ACC112 (cell line): ENCODE results near the gene CRYBG3.
"Not testable (repeated sequence)": the region's sequence is repeated elsewhere in the genome, so short reads cannot be mapped to it uniquely, and the experiment has no call there.

Source experiments
- H2AFZ ChIP-seq: fragments of 200-600 bp; sonication (generic); one replicate; pipeline ENCODE4 v1.6.0; 2017; ENCODE audit warnings: antibody characterized with exemption, low read length; ENCODE audit not compliant: unreplicated experiment
- H3K27ac ChIP-seq: fragments of 200-600 bp; sonication (generic); 2 replicates; pipeline ENCODE4 v1.5.1; 2014; ENCODE audit warnings: low read depth, mild to moderate bottlenecking, antibody characterized with exemption, low read length, moderate library complexity
- H3K27me3 ChIP-seq: fragments of 200-600 bp; sonication (generic); 2 replicates; pipeline ENCODE4 v1.6.1; 2014; ENCODE audit warnings: mild to moderate bottlenecking, antibody characterized with exemption, low read length, moderate library complexity, mixed read lengths; ENCODE audit not compliant: insufficient read depth
- H3K36me3 ChIP-seq: fragments of 200-600 bp; sonication (generic); 2 replicates; pipeline ENCODE4 v1.6.1; 2016; ENCODE audit warnings: mild to moderate bottlenecking, antibody characterized with exemption, low read length, moderate library complexity, mixed read lengths; ENCODE audit not compliant: insufficient read depth
- H3K4me1 ChIP-seq: fragments of 200-600 bp; sonication (generic); one replicate; pipeline ENCODE4 v1.6.1; 2016; ENCODE audit warnings: low read length, mixed read lengths; ENCODE audit not compliant: insufficient read depth, unreplicated experiment, control insufficient read depth
- H3K4me3 ChIP-seq: fragments of 200-600 bp; sonication (generic); 2 replicates; pipeline ENCODE4 v1.5.1; 2014; ENCODE audit warnings: mild to moderate bottlenecking, low read depth, low read length
- H3K79me2 ChIP-seq: fragments of 200-600 bp; sonication (generic); one replicate; pipeline ENCODE4 v1.6.0; 2016; ENCODE audit warnings: low read length; ENCODE audit not compliant: control insufficient read depth, unreplicated experiment, insufficient read depth

Gene CRYBG3

DNA sequence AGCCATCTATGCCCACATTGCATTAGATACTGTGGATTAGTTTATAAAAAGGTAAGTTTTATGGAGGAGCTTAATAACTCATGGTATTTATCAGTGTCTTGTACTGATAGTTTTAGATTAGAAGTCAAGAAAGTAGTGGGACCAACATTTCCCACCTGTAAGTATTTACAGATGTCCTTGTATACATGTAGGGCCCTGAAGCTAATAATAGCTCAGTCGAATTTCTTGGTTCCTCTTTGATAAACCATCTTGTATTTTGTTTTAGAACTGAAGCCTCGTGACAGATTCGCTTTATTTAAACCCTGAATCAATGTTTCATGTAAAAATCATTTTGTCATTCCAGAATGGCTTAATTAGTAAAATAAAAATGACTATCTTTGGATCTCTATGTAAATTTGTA lies 73.4 kb downstream of the CRYBG3 start:
- H3K27me3 ChIP-seq: no peaks in the 10 kb centered on the region
- no peak overlapping the region for H2AFZ ChIP-seq
- H3K4me1 ChIP-seq: no peaks in the 10 kb centered on the region
- no peak overlapping the region for H3K27ac ChIP-seq
- H3K36me3 ChIP-seq: 0 out of 2 replicates have a peak, but pooled peaks cover 2% of the 10 kb centered on the region
- H3K79me2 ChIP-seq: no peaks in the 10 kb centered on the region
- no peak overlapping the region for H3K4me3 ChIP-seq

DNA sequence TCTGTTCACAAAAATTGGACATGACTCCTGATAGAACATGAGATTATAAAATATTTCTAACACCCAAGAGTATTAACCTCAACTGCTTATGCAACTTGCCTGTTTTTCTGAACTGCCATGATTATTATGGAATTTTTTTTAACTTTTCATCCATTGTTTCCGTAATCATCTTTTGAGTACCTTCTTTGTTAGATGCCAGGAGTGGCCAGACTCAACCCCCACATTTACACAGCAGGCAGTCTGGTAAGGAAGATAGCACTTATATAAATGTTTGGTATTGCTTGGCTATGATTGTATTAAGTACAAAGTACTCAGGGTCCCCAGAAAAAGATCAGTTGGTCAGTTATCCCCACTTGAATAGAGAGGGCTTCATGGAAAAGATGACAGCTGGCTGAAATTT lies 74.3 kb downstream of the CRYBG3 start:
- H3K4me3 ChIP-seq: no peak overlapping the region
- H3K27me3 ChIP-seq: no peaks in the 10 kb centered on the region
- H2AFZ ChIP-seq: no peak overlapping the region
- H3K79me2 ChIP-seq: no peaks in the 10 kb centered on the region
- 0 out of 2 replicates have a peak, but pooled peaks cover 2% of the 10 kb centered on the region for H3K36me3 ChIP-seq
- no peak overlapping the region for H3K27ac ChIP-seq
- no peaks in the 10 kb centered on the region for H3K4me1 ChIP-seq

DNA sequence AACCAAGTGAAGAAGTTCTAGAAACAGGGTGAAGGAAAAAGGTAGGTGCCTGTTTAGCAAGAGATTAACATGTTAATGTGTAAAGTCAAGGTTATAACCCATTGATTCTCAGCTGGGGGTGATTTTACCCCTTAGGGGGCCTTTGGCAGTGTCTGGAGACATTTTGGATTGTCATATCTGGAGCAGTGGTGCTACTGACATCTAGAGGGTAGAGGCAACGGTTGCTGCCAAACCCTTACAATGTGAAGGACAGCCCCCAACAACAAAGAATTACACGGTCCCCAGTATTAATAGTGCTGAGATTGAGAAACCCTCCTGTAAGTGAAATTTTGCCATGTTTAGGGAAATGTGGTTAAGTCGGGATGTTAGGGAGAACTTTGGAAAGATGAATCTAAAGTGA lies 74.7 kb downstream of the CRYBG3 start:
- Histone ChIP-seq H3K79me2 (no peaks in the 10 kb centered on the region), H3K4me3 (no peak overlapping the region), H3K27ac (no peak overlapping the region), H3K27me3 (no peaks in the 10 kb centered on the region), H2AFZ (no peak overlapping the region), H3K4me1 (no peaks in the 10 kb centered on the region), H3K36me3 (0 out of 2 replicates have a peak, but pooled peaks cover 2% of the 10 kb centered on the region)

DNA sequence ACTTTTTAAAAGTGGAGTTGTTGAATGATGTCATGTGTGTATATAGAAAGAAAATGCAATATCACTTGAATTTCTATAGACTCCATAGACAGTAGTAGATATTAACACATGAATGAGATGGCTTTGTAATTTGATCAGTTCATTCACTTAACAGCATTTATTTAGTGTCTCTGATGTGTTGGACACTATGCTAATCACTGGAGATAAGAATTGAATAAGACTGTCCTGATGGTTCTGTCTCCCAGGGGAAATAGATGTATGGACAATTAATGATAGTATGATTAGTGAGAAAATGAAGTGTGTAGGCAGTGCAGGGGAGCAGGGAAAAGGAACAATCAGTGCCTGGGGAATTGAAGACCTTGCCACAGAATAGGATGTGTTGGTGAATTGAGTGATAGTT lies 77.5 kb downstream of the CRYBG3 start:
- Histone ChIP-seq H2AFZ (no peak overlapping the region), H3K27me3 (no peaks in the 10 kb centered on the region), H3K79me2 (no peaks in the 10 kb centered on the region), H3K27ac (no peak overlapping the region), H3K36me3 (0 out of 2 replicates have a peak, but pooled peaks cover 5% of the 10 kb centered on the region), H3K4me1 (peaks cover 5% of the 10 kb centered on the region), H3K4me3 (no peak overlapping the region)

DNA sequence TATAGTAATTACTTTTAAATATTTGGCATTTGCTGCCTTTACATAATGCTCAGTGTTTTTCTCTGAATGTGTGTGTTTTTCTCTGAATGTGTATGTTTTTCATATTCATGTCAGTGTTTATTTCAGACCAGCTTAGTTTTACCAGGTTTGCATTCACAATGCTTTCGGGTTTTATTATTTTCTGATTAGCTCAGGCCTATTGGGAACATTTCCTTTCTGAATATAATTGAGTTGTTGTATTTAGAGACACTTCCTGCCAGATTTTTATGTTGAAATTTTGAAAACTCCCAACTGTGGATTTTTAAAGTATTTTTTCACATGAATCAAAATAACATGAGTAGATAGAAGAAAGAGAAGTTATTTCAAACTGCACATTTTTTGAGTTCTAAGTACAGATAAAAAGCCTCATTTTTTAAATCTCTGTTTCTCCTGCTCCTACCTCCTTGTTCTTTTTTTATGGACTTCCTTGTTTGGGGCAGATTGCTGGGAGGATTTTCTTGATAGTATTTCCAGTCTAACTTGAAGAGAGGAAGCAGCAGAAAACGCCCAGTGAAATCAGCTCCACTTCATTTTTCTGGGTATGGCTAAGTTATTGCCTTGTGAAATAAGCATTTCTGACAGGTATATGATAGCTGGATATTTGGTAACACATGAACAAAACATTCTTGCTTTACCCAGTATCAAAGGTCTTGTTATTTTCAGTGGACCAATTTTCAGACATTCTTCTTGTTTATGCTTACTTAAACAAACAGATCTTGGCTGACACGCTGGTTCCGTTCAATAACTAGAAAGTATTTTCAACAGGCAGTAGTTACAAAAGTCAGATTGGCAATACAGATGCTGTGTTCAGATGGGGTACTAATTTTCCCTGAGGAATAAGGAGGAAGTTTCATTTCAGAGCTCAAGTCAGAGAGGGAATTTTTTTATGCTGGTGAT lies 79.8 kb downstream of the CRYBG3 start:
- Histone ChIP-seq H3K79me2 (no peaks in the 10 kb centered on the region), H2AFZ (peak overlapping the region; percentile 6), H3K36me3 (0 out of 2 replicates have a peak, but pooled peaks cover 5% of the 10 kb centered on the region), H3K4me3 (no peak overlapping the region), H3K27me3 (no peaks in the 10 kb centered on the region), H3K27ac (peak overlapping the region; percentile 1; the same call in 1 of the 2 replicates), H3K4me1 (peaks cover 5% of the 10 kb centered on the region)

DNA sequence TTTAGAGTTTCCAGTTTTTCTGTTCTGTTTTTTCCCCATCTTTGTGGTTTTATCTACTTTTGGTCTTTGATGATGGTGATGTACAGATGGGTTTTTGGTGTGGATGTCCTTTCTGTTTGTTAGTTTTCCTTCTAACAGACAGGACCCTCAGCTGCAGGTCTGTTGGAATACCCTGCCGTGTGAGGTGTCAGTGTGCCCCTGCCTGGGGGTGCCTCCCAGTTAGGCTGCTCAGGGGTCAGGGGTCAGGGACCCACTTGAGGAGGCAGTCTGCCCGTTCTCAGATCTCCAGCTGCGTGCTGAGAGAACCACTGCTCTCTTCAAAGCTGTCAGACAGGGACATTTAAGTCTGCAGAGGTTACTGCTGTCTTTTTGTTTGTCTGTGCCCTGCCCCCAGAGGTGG lies 88.0 kb downstream of the CRYBG3 start:
- not testable (repeated sequence) for H3K4me1 ChIP-seq, H3K27me3 ChIP-seq, H3K36me3 ChIP-seq, H3K79me2 ChIP-seq, H2AFZ ChIP-seq, H3K4me3 ChIP-seq, H3K27ac ChIP-seq

DNA sequence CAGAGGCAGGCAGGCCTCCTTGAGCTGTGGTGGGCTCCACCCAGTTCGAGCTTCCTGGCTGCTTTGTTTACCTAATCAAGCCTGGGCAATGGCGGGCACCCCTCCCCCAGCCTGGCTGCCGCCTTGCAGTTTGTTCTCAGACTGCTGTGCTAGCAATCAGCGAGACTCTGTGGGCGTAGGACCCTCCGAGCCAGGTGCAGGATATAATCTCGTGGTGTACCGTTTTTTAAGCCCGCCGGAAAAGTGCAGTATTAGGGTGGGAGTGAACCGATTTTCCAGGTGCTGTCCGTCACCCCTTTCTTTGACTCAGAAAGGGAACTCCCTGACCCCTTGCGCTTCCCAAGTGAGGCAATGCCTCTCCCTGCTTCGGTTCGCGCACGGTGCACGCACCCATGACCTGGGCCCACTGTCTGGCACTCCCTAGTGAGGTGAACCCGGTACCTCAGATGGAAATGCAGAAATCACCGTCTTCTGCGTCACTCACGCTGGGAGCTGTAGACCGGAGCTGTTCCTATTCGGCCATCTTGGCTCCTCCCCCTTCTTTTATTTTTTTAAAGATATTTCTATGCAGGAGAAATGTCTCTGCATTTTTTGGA lies 88.5 kb downstream of the CRYBG3 start:
- H3K79me2 ChIP-seq: not testable (repeated sequence)

DNA sequence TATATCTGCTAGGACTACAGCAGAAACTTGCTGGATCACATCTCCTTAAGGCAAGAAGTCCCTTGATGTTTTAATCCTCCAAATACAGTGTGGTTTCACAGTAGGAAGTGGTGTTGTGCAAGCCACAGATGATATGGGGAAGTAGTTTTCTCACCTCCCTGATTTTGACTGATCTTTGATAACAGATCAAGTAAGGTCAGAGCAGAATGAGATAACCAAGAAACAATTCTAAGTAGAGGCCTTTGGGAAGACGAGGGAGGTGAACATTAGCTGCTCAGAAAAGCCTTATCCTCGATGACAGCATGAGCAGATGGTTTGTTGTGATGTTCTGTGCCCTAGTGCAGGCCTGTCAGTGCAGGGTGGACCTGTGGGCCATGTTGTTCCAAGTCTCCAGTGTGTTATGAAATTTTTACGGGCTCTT lies 89.1 kb downstream of the CRYBG3 start:
- Histone ChIP-seq H3K4me1 (no peaks in the 10 kb centered on the region), H3K36me3 (peaks cover under 1% of the 10 kb centered on the region; the same call in 1 of the 2 replicates), H3K4me3 (no peak overlapping the region), H2AFZ (no peak overlapping the region), H3K27ac (no peak overlapping the region), H3K27me3 (no peaks in the 10 kb centered on the region), H3K79me2 (no peaks in the 10 kb centered on the region)

More for the DNA sequence above, 88.5 kb downstream of the CRYBG3 start:
- H3K27ac ChIP-seq, H3K27me3 ChIP-seq, H3K36me3 ChIP-seq, H3K4me1 ChIP-seq, H2AFZ ChIP-seq, H3K4me3 ChIP-seq: not testable (repeated sequence)

DNA sequence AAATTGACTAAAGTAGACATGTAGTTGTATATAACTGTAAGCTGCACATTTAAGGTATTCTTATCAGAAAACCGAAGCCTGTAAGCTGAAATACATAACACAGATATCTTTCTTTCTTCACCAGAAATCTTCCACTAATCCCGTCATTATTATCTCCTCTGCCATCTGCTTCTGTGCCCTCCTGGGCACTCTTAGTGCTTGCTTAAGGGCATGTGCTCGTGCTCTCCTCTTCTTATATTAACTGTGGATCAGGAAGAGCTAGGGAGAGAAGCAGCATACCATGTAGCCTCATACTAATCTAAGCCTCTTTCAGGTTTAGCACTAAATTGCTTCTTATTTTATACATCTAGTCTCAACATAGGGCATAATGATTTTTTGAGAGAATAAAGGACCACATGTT lies 89.6 kb downstream of the CRYBG3 start:
- Histone ChIP-seq H3K4me3 (no peak overlapping the region), H3K27ac (no peak overlapping the region), H3K79me2 (no peaks in the 10 kb centered on the region), H2AFZ (no peak overlapping the region), H3K27me3 (no peaks in the 10 kb centered on the region), H3K36me3 (peaks cover 5% of the 10 kb centered on the region), H3K4me1 (no peaks in the 10 kb centered on the region)

DNA sequence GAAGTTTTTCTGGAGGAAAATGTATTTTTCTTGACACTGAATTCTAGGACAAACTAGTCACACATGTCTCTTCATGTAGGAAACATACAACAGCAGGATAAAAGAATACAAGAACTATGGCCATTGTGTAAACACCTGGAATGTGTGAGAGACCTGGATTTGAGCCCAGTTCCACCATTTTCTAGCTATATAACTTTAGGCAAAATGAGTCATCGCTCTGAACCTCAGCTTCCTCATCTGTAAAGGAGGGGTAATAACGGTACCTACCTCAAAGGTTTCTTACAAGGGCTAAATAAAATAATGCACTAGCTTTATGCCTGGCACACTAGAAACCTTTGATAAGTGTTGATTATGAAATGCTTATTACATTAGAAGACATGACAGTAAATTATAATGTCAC lies 92.6 kb downstream of the CRYBG3 start:
- H3K4me3 ChIP-seq: no peak overlapping the region
- no peak overlapping the region for H3K27ac ChIP-seq
- no peaks in the 10 kb centered on the region for H3K79me2 ChIP-seq
- no peaks in the 10 kb centered on the region for H3K27me3 ChIP-seq
- no peak overlapping the region for H2AFZ ChIP-seq
- H3K36me3 ChIP-seq: peaks cover 7% of the 10 kb centered on the region
- H3K4me1 ChIP-seq: no peaks in the 10 kb centered on the region

DNA sequence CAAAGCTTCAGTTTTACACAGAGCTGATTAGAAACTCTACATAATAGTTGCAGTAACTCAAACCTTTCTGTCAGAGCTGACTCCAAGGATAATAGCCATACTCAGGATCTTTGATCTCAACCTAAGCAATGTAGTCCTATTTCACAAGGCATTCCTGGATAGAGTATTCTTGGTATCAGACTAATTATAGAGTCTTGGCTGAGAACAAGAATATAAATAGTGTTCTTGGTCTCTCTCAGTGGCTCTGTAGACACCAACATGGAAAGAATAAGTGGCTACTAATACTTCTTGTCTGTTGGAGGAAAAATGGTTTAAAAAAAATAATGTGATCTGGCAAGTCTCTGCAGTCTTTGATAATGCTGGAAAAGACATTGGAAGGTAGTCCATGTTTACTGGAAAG lies 94.8 kb downstream of the CRYBG3 start:
- no peaks in the 10 kb centered on the region for H3K79me2 ChIP-seq
- no peak overlapping the region for H3K27ac ChIP-seq
- H3K36me3 ChIP-seq: peaks cover 11% of the 10 kb centered on the region
- H3K4me3 ChIP-seq: no peak overlapping the region
- no peaks in the 10 kb centered on the region for H3K27me3 ChIP-seq
- H2AFZ ChIP-seq: no peak overlapping the region
- no peaks in the 10 kb centered on the region for H3K4me1 ChIP-seq
